GM12878 (cell line): Measurements from ENCODE around the gene CAB39. TPM values are rescaled to one million over a fixed set of nuclear protein-coding genes. Genes with fewer than 3 reads are reported as not detected.

ENCODE experiments used
- ATAC-seq: fragments of 200-7000 bp; cut with Tn5 transposase; 3 replicates; pipeline ENCODE4 v1.9.1; 2020; ENCODE audit warnings: mild to moderate bottlenecking, moderate library complexity
- BruUV-seq: library from RNA; stranded (reverse); fragments of 400-500 nt; replicated peaks from 2 replicates; lab custom pipeline; 2021; lab: Mats Ljungman, UMichigan
- CTCF ChIA-PET: fragments of 300-600 bp; sonication (Branson Sonifier 250); formaldehyde crosslinking; extraction: SDS; loops from one replicate; lab custom pipeline; 2021; ENCODE audit warnings: inconsistent platforms; lab: Yijun Ruan, JAX
- POLR2A ChIA-PET: fragments of 350-600 bp; formaldehyde crosslinking; extraction: SDS; loops from one replicate; lab custom pipeline; 2021; ENCODE audit warnings: inconsistent platforms; lab: Charles Lee
- RAD21 ChIA-PET: fragments of 300-600 bp; sonication (Branson Sonifier 250); formaldehyde crosslinking; loops from one replicate; lab custom pipeline; 2023; ENCODE audit warnings: antibody characterized with exemption; ENCODE audit not compliant: unreplicated experiment; lab: Charles Lee
- SMC1A ChIA-PET: fragments of 300-600 bp; sonication (Branson Sonifier 250); formaldehyde crosslinking; loops from one replicate; lab custom pipeline; 2023; ENCODE audit not compliant: unreplicated experiment, uncharacterized antibody; lab: Charles Lee
- DNase-seq: peaks from one replicate; pipeline ENCODE4 v3.0.0-alpha.2; 2011; ENCODE audit warnings: low read depth, low spot score
- FAIRE-seq: peaks from 3 replicates; lab custom pipeline; 2011; peaks lifted over from hg19 to GRCh38; lab: Jason Lieb, UNC
- H2AFZ ChIP-seq: 2 replicates; pipeline ENCODE4 v1.6.0; 2011; ENCODE audit warnings: low read depth, low read length, control low read depth; ENCODE audit not compliant: control insufficient read depth
- H3K27ac ChIP-seq: 2 replicates; pipeline ENCODE4 v1.5.1; 2011; ENCODE audit warnings: control low read depth; ENCODE audit not compliant: control insufficient read depth, insufficient read depth
- H3K27me3 ChIP-seq, 2 experiments: replicated peaks in 1 of 2; 2 replicates each; pipeline versions ENCODE4 v1.6.0 to v1.6.1; 2011; ENCODE audit warnings: low read length in 1 of 2; ENCODE audit not compliant: control insufficient read depth in 2 of 2, insufficient read depth in 2 of 2
- H3K36me3 ChIP-seq, 2 experiments: 2 replicates each; pipeline ENCODE4 v1.5.1; 2011; ENCODE audit warnings: low read length in 1 of 2; ENCODE audit not compliant: control insufficient read depth in 2 of 2, insufficient read depth in 2 of 2
- H3K4me1 ChIP-seq: 2 replicates; pipeline ENCODE4 v1.6.1; 2011; ENCODE audit warnings: mild to moderate bottlenecking, low read length, moderate library complexity, mixed read lengths; ENCODE audit not compliant: control insufficient read depth, insufficient read depth
- H3K4me2 ChIP-seq: 2 replicates; pipeline ENCODE4 v1.6.0; 2011; ENCODE audit warnings: control low read depth; ENCODE audit not compliant: control insufficient read depth, insufficient read depth
- H3K4me3 ChIP-seq: fragments of 200-600 bp; sonication (generic); 2 replicates; pipeline ENCODE4 v1.5.1; 2016
- H3K79me2 ChIP-seq: 2 replicates; pipeline ENCODE4 v1.6.0; 2011; ENCODE audit warnings: low read length; ENCODE audit not compliant: control insufficient read depth, insufficient read depth
- H3K9ac ChIP-seq: 2 replicates; pipeline ENCODE4 v1.8.0; 2011; ENCODE audit warnings: low read length, control low read depth, mixed read lengths; ENCODE audit not compliant: control insufficient read depth, insufficient read depth
- H3K9me3 ChIP-seq: replicated peaks from 3 replicates; pipeline ENCODE4 v1.5.1; 2011; ENCODE audit warnings: mild to moderate bottlenecking, low read length; ENCODE audit not compliant: control insufficient read depth, insufficient read depth
- H4K20me1 ChIP-seq: 2 replicates; pipeline ENCODE4 v1.6.0; 2011; ENCODE audit not compliant: control insufficient read depth, insufficient read depth
- BHLHE40 ChIP-seq, 2 experiments: fragments of 450-650 bp in 1 of 2; IDR thresholded peaks; 2 replicates each; pipeline ENCODE4 v1.6.1; 2011 to 2017; ENCODE audit warnings: low read depth in 2 of 2, borderline replicate concordance in 1 of 2, improper control_type of control experiment in 1 of 2, low read length in 1 of 2, mild to moderate bottlenecking in 1 of 2
- CBX3 ChIP-seq: fragments of 200-600 bp; sonication (generic); IDR thresholded peaks from 2 replicates; pipeline ENCODE4 v1.6.1; 2016; ENCODE audit warnings: low read depth, borderline replicate concordance
- CREM ChIP-seq: IDR thresholded peaks from 2 replicates; pipeline ENCODE4 v1.6.1; 2014; ENCODE audit warnings: antibody characterized with exemption, low read depth
- CTCF ChIP-seq, 3 experiments: IDR thresholded peaks in 2 of 3; conservative IDR thresholded peaks in 1 of 3; 2 replicates each; pipeline ENCODE4 v1.5.1; 2011; ENCODE audit warnings: low read depth in 3 of 3, low read length in 3 of 3, mild to moderate bottlenecking in 3 of 3, control low read depth in 2 of 3, moderate library complexity in 2 of 3, inconsistent platforms in 1 of 3, mixed read lengths in 1 of 3; ENCODE audit not compliant: control insufficient read depth in 2 of 3, insufficient read depth in 1 of 3; ENCODE audit errors: extremely low read depth in 1 of 3
- CUX1 ChIP-seq: IDR thresholded peaks from 2 replicates; pipeline ENCODE4 v1.6.1; 2012; ENCODE audit warnings: improper control_type of control experiment, low read depth, low read length; ENCODE audit not compliant: insufficient replicate concordance
- RUNX3 ChIP-seq: IDR thresholded peaks from 2 replicates; pipeline ENCODE4 v1.6.1; 2012; ENCODE audit warnings: low read length, inconsistent platforms
- SP1 ChIP-seq: IDR thresholded peaks from one replicate; pipeline ENCODE4 v1.6.1; 2011; ENCODE audit warnings: low read depth, low read length
- SPI1 ChIP-seq: IDR thresholded peaks from 2 replicates; pipeline ENCODE4 v1.6.1; 2011; ENCODE audit warnings: low read depth, mild to moderate bottlenecking, low read length, moderate library complexity, borderline replicate concordance; ENCODE audit not compliant: insufficient read depth
- TARDBP ChIP-seq: IDR thresholded peaks from 2 replicates; pipeline ENCODE4 v1.6.1; 2016; ENCODE audit warnings: borderline replicate concordance
- ZBTB33 ChIP-seq: fragments of 450-650 bp; IDR thresholded peaks from 2 replicates; pipeline ENCODE4 v1.6.1; 2017; ENCODE audit warnings: mild to moderate bottlenecking
- ZBTB4 ChIP-seq: fragments of 450-650 bp; formaldehyde crosslinking; IDR thresholded peaks from 2 replicates; pipeline ENCODE4 v1.4.0; 2022; ENCODE audit warnings: mild to moderate bottlenecking, moderate library complexity
- WGBS: methylation state at CpG from one replicate; pipeline ENCODE4 v1.1.6; 2016; ENCODE audit warnings: low lambda C conversion rate; ENCODE audit not compliant: insufficient replicate concordance, insufficient coverage; ENCODE audit errors: missing lambda C conversion rate; 5-methylcytosine and 5-hydroxymethylcytosine counted together
- in situ Hi-C: fragments of 300-500 bp; cut with MboI; formaldehyde crosslinking; loops from 9 replicates; pipeline ENCODE4 v1.14.3; 2018; ENCODE audit warnings: mixed read lengths
- intact Hi-C: fragments of 100-400 bp; cut with micrococcal nuclease; formaldehyde crosslinking; loops from one replicate; pipeline ENCODE4 v1.14.2; 2022; ENCODE audit not compliant: unreplicated experiment
- polyA plus RNA-seq, 11 experiments: library from polyadenylated mRNA; depleted of rRNA in 4 of 11; unstranded in 6 of 11; stranded (reverse) in 5 of 11; fragments of >200 nt; fragmentation: Nextera tagmentation in 4 of 11; fragmentation: Illumina TruSeq in 1 of 11; extraction: Ambion mirVana in 4 of 11; extraction: Trizol in 1 of 11; gene quantifications; 1 replicate in 1 of 11; 2 replicates in 10 of 11; pipeline versions ENCODE4 v1.2.1 to v1.2.3, GENCODE V29; 2011 to 2016; ENCODE audit warnings: inconsistent platforms in 2 of 11, missing spikeins in 2 of 11, low read depth in 1 of 11
- total RNA-seq, 4 experiments: library from RNA; depleted of rRNA in 3 of 4; stranded (reverse); fragments of >200 nt in 3 of 4; fragmentation: Illumina TruSeq in 1 of 4; extraction: Trizol in 1 of 4; gene quantifications; 2 replicates each; pipeline versions ENCODE4 v1.2.1 to v1.2.3, GENCODE V29; 2013 to 2021

CAB39 gene
- total and polyA plus RNA-seq, 10 of the 15 experiments (the other 5 are each of a cell fraction or from before 2014, with no cell fraction given), result 13.3 to 129 (median 62.9) TPM

- peaks cover 8% of the 10 kb centered on the region for H3K79me2 ChIP-seq
- ATAC-seq, result no peak
- H3K4me2 ChIP-seq, result no peak overlapping the region
- no peak overlapping the region for H3K9ac ChIP-seq
- no TSS peak for BruUV-seq
- in situ Hi-C loops, result no loop called here
- SMC1A ChIA-PET, result interaction anchor here (1.3 to 2.0 kb wide), 2 partner anchors 10 to 45 kb away, joined by 4 to 6 read pairs; no protein-coding TSS in a partner anchor
- no peak overlapping the region for H3K27ac ChIP-seq
- no peak overlapping the region for H2AFZ ChIP-seq
- CTCF ChIA-PET, result no interaction called here
- no peaks in the 10 kb centered on the region for H4K20me1 ChIP-seq
- H3K9me3 ChIP-seq, result no peaks in the 10 kb centered on the region
- intact Hi-C loops, result no loop called here
- no peak for DNase-seq
- FAIRE-seq, result no peak
- 95% methylated on average over 2 of the region's 2 CpGs for WGBS
- POLR2A ChIA-PET, result interaction anchor here (0.7 to 0.8 kb wide), 2 partner anchors 9 to 27 kb away, joined by 3 to 7 read pairs; no protein-coding TSS in a partner anchor
- H3K4me1 ChIP-seq, result no peaks in the 10 kb centered on the region
- RAD21 ChIA-PET, result interaction anchor here (1.2 to 2.5 kb wide), 3 partner anchors 23 to 103 kb away, joined by 3 to 8 read pairs (median 3); no protein-coding TSS in a partner anchor
- H3K36me3 ChIP-seq, result peaks cover 5 to 13% of the 10 kb centered on the region in 2 experiments
- no peaks in the 10 kb centered on the region for H3K27me3 ChIP-seq
- no peak overlapping the region for H3K4me3 ChIP-seq
- TF ChIP-seq CUX1, result no peak
- no peak for TF ChIP-seq TARDBP
- no peak for TF ChIP-seq ZBTB33
- TF ChIP-seq BHLHE40 (IDR thresholded peaks at IDR 0.05; ENCODE audit: borderline replicate concordance in 1 of 2, low read depth in 2 of 2, low read length in 1 of 2), result no peak
- no peak for TF ChIP-seq ZBTB4 (CRISPR knock-in tag)
- no peak for TF ChIP-seq RUNX3
- TF ChIP-seq CBX3, result no peak
- no peak for TF ChIP-seq CTCF (IDR thresholded peaks at IDR 0.05 in 2 of 3, conservative IDR thresholded peaks at IDR 0.05 in 1 of 3; ENCODE audit: control insufficient read depth in 2 of 3, extremely low read depth in 1 of 3, insufficient read depth in 1 of 3, low read depth in 3 of 3, low read length in 3 of 3)
- no peak for TF ChIP-seq SP1
- no peak for TF ChIP-seq SPI1
- no peak for TF ChIP-seq CREM
Measured at GRCh38 chr2:230772156-230772555, 59.5 kb downstream of the CAB39 start.
